Astrocyte (in vitro differentiated cells and primary cell): ENCODE data around the gene IDH2.

Source experiments
- CTCF ChIP-seq: IDR thresholded peaks from 2 replicates; pipeline ENCODE4 v1.5.1; 2011; ENCODE audit warnings: low read depth, mild to moderate bottlenecking, inconsistent platforms, low read length, moderate library complexity; ENCODE audit not compliant: insufficient read depth
- EZH2 ChIP-seq: IDR thresholded peaks from 2 replicates; pipeline ENCODE4 v1.6.1; 2012; ENCODE audit warnings: mild to moderate bottlenecking, low read length, inconsistent platforms; ENCODE audit not compliant: insufficient read depth

GRCh38 chr15:90037961-90038631 is 64.2 kb downstream of the IDH2 start:
- TF ChIP-seq CTCF (no peak), EZH2 (no peak)
